Bronchial epithelial cell (primary cell): ENCODE data around the gene RNF2. TPM values are rescaled to one million over a fixed set of nuclear protein-coding genes. Genes with fewer than 3 reads are reported as not detected.
"Not testable (repeated sequence)": the region's sequence is repeated elsewhere in the genome, so short reads cannot be mapped to it uniquely, and the experiment has no call there.

Source experiments
- DNase-seq: peaks from one replicate; pipeline ENCODE4 v3.0.0-alpha.2; 2010; ENCODE audit warnings: low read depth
- FAIRE-seq: peaks from 2 replicates; lab custom pipeline; 2011; peaks lifted over from hg19 to GRCh38; lab: Jason Lieb, UNC
- H3K27me3 ChIP-seq: 2 replicates; pipeline ENCODE4 v1.5.1; 2011; ENCODE audit warnings: low read length; ENCODE audit not compliant: control insufficient read depth, insufficient read depth
- H3K36me3 ChIP-seq: 2 replicates; pipeline ENCODE4 v1.5.1; 2011; ENCODE audit warnings: low read length; ENCODE audit not compliant: control insufficient read depth, insufficient read depth
- H3K4me3 ChIP-seq: 2 replicates; pipeline ENCODE4 v1.5.1; 2011; ENCODE audit warnings: mild to moderate bottlenecking, low read depth, low read length, control low read depth
- CTCF ChIP-seq: IDR thresholded peaks from 2 replicates; pipeline ENCODE4 v1.5.1; 2011; ENCODE audit warnings: mild to moderate bottlenecking, moderate library complexity, low read length, control low read depth, inconsistent platforms; ENCODE audit not compliant: insufficient read depth, severe bottlenecking
- total RNA-seq: library from RNA; depleted of rRNA; stranded (reverse); fragments of >200 nt; gene quantifications from 2 replicates; pipeline ENCODE4 v1.2.1, GENCODE V29; 2014

RNF2 gene
- total RNA-seq, 1 donor from 2014 or later = 19.2 TPM

GRCh38 chr1:185063719-185064118 is 18.4 kb downstream of the RNF2 start:
- DNase-seq (no peak), FAIRE-seq (no peak)
- no peaks in the 10 kb centered on the region for H3K36me3 ChIP-seq
- H3K27me3 ChIP-seq = no peaks in the 10 kb centered on the region
- no peak for TF ChIP-seq CTCF
- H3K4me3 ChIP-seq = no peak overlapping the region

GRCh38 chr1:185065006-185065405 is 19.6 kb downstream of the RNF2 start:
- FAIRE-seq = not testable (repeated sequence)

GRCh38 chr1:185066181-185066580 is 20.8 kb downstream of the RNF2 start:
- no peak for TF ChIP-seq CTCF
- Histone ChIP-seq H3K27me3 (no peaks in the 10 kb centered on the region), H3K4me3 (no peak overlapping the region), H3K36me3 (no peaks in the 10 kb centered on the region)
- no peak for DNase-seq
- FAIRE-seq = no peak

More at GRCh38 chr1:185065006-185065405, 19.6 kb downstream of the RNF2 start:
- H3K4me3 ChIP-seq, H3K36me3 ChIP-seq, H3K27me3 ChIP-seq, DNase-seq: not testable (repeated sequence)

- no peak for TF ChIP-seq CTCF
- no peaks in the 10 kb centered on the region for H3K27me3 ChIP-seq
These were observed 23.0 kb downstream of the RNF2 start for GRCh38 chr1:185068341-185068740.

GRCh38 chr1:185069202-185069772 is 23.9 kb downstream of the RNF2 start:
- TF ChIP-seq CTCF = no peak
- Histone ChIP-seq H3K27me3 (no peaks in the 10 kb centered on the region), H3K36me3 (no peaks in the 10 kb centered on the region), H3K4me3 (no peak overlapping the region)
- DNase-seq = no peak
- no peak for FAIRE-seq

More at GRCh38 chr1:185068341-185068740, 23.0 kb downstream of the RNF2 start:
- DNase-seq (no peak), FAIRE-seq (no peak)
- Histone ChIP-seq H3K36me3 (no peaks in the 10 kb centered on the region), H3K4me3 (no peak overlapping the region)

- Histone ChIP-seq H3K36me3 (no peaks in the 10 kb centered on the region), H3K27me3 (no peaks in the 10 kb centered on the region), H3K4me3 (no peak overlapping the region)
- no peak for FAIRE-seq
- peak; percentile 27 for DNase-seq
- TF ChIP-seq CTCF = no peak
These were observed 24.7 kb downstream of the RNF2 start for GRCh38 chr1:185070051-185070450.
